GM18951 (cell line): Measurements from ENCODE around the gene HOPX.
"Not testable (repeated sequence)": the region's sequence is repeated elsewhere in the genome, so short reads cannot be mapped to it uniquely, and the experiment has no call there.

Experiments
- POLR2A ChIP-seq: IDR thresholded peaks from 4 replicates; pipeline ENCODE4 v1.6.1; 2011; ENCODE audit warnings: mild to moderate bottlenecking; ENCODE audit not compliant: insufficient read length, insufficient read depth; ENCODE audit errors: extremely low read depth
- in situ Hi-C: fragments of 300-500 bp; cut with MboI; formaldehyde crosslinking; loops from one replicate; pipeline ENCODE4 v1.12.0; 2022; ENCODE audit warnings: low sequenced_read_pairs, mixed read lengths, inconsistent platforms; ENCODE audit not compliant: unreplicated experiment

The HOPX gene

GRCh38 chr4:56681158-56681852 lies at the start of gene HOPX:
Gene HOPX (minus strand): TSS chr4:56681296. CDS start chr4:56657816, 23,480 bp downstream.
- no peak for TF ChIP-seq POLR2A
- in situ Hi-C loops, result no loop called here

GRCh38 chr4:56730097-56730496 lies 49.0 kb upstream of the HOPX start:
- in situ Hi-C loops, result no loop called here

GRCh38 chr4:56728512-56728911 lies 47.4 kb upstream of the HOPX start:
- in situ Hi-C loops, result no loop called here

More at GRCh38 chr4:56730097-56730496, 49.0 kb upstream of the HOPX start:
- no peak for TF ChIP-seq POLR2A

GRCh38 chr4:56727150-56727549 lies 46.1 kb upstream of the HOPX start:
- TF ChIP-seq POLR2A, result no peak
- in situ Hi-C loops, result no loop called here

More at GRCh38 chr4:56728512-56728911, 47.4 kb upstream of the HOPX start:
- TF ChIP-seq POLR2A, result no peak

- in situ Hi-C loops, result not testable (repeated sequence)
These were observed 45.5 kb upstream of the HOPX start for GRCh38 chr4:56726593-56726992.

- in situ Hi-C loops, result no loop called here
- no peak for TF ChIP-seq POLR2A
These were observed 42.6 kb upstream of the HOPX start for GRCh38 chr4:56723659-56724230.

- in situ Hi-C loops, result no loop called here
- TF ChIP-seq POLR2A, result no peak
These were observed 42.1 kb upstream of the HOPX start for GRCh38 chr4:56723201-56723605.

- TF ChIP-seq POLR2A, result no peak
- in situ Hi-C loops, result no loop called here
These were observed 27.1 kb upstream of the HOPX start for GRCh38 chr4:56708146-56708545.

- no peak for TF ChIP-seq POLR2A
- in situ Hi-C loops, result no loop called here
These were observed 24.9 kb upstream of the HOPX start for GRCh38 chr4:56705966-56706365.

- TF ChIP-seq POLR2A, result no peak
- in situ Hi-C loops, result no loop called here
These were observed 24.2 kb upstream of the HOPX start for GRCh38 chr4:56705334-56705733.

GRCh38 chr4:56704089-56704871 lies 23.2 kb upstream of the HOPX start:
- in situ Hi-C loops, result no loop called here

GRCh38 chr4:56703378-56703777 lies 22.3 kb upstream of the HOPX start:
- TF ChIP-seq POLR2A, result no peak
- in situ Hi-C loops, result no loop called here

More at GRCh38 chr4:56704089-56704871, 23.2 kb upstream of the HOPX start:
- TF ChIP-seq POLR2A, result no peak

- in situ Hi-C loops, result no loop called here
- TF ChIP-seq POLR2A, result no peak
These were observed 20.5 kb upstream of the HOPX start for GRCh38 chr4:56701644-56702043.

GRCh38 chr4:56701161-56701480 lies 20.0 kb upstream of the HOPX start:
- no peak for TF ChIP-seq POLR2A
- in situ Hi-C loops, result no loop called here
